ENCODE data around the gene BLOC1S1. TPM values are rescaled to one million over a fixed set of nuclear protein-coding genes. Genes with fewer than 3 reads are reported as not detected.

BLOC1S1 gene
- total RNA-seq, 2 experiments from 2014 or later = 107 to 115 TPM

DNA sequence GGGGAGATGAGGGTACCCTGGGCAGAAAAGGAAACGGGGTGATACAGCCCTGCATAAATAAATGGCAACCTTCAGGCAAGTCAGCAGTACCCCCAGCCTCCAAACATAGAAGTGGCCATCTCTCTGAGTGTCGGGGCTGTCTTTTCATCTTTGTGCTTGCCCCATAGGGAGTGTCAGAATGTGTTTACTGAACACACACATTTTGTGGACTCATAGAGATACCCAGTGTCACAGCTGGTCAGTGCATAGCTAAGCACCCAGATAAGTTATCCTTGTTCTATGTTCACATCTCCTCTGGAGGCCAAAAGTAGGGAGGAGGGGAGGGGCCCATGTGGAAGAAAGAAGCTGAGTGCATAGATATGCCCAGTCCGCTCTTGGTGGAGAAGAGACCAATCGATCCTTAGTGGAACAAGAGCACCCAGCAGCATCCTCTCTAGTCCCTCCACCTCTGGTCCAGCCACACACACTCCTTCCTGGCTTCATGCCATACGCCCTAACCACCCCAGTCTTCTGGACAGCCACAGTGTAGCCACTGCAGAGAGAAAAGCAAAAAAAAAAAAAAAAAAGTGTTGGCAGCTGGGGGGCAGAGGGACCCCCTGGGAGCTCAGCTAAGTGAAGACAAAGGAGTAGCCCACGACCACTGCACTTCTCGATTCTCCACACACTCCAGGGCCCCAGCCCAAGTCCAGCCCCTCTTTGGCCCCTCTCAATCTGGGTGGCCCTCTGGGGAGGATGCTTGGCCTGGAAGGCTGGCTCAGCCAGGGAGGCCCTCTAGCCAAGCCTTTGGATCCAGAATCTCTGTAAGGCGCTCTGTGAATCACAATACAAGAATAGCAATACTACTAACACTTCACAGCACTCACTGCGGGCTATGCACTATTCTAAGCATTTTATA lies 10.8 kb upstream of the BLOC1S1 start:
- H3K4me1 Mint-ChIP-seq = peaks cover 18% of the 10 kb centered on the region
- ChIA-PET POLR2A (no interaction called here), CTCF (interaction anchor here (0.7 to 3.0 kb wide), 9 partner anchors 11 to 690 kb away, joined by 3 to 13 read pairs (median 3); partner anchors contain the start of gene BLOC1S1)

GRCh38 chr12:55705782-55706402 lies 10.0 kb upstream of the BLOC1S1 start:
- DNase-seq = peak; percentile 57
- Mint-ChIP-seq H3K36me3 (ENCODE audit: low read depth) (no peaks in the 10 kb centered on the region), H3K27ac (no peak overlapping the region), H3K4me1 (peaks cover 18% of the 10 kb centered on the region), H3K27me3 (peaks cover 20% of the 10 kb centered on the region), H3K9me3 (ENCODE audit: low read depth) (no peaks in the 10 kb centered on the region), H3K4me3 (no peak overlapping the region)
- POLR2A ChIA-PET = interaction anchor here (0.6 kb wide), 1 partner anchor 398 kb away, joined by 3 read pairs; the partner anchor contains the start of gene PA2G4
- intact Hi-C loops (cut with DNase I, micrococcal nuclease) = no loop called here
- CTCF ChIA-PET = interaction anchor here (0.7 to 3.0 kb wide), 12 partner anchors 10 to 691 kb away, joined by 3 to 13 read pairs (median 4); partner anchors contain the start of gene BLOC1S1
- ATAC-seq = peak; percentile 47

More for the DNA sequence above, 10.8 kb upstream of the BLOC1S1 start:
- Mint-ChIP-seq H3K27ac (no peak overlapping the region), H3K4me3 (no peak overlapping the region), H3K9me3 (ENCODE audit: low read depth) (no peaks in the 10 kb centered on the region), H3K27me3 (peaks cover 20% of the 10 kb centered on the region), H3K36me3 (ENCODE audit: low read depth) (no peaks in the 10 kb centered on the region)
- intact Hi-C loops (cut with DNase I, micrococcal nuclease) = no loop called here
- DNase-seq (no peak), ATAC-seq (no peak)

DNA sequence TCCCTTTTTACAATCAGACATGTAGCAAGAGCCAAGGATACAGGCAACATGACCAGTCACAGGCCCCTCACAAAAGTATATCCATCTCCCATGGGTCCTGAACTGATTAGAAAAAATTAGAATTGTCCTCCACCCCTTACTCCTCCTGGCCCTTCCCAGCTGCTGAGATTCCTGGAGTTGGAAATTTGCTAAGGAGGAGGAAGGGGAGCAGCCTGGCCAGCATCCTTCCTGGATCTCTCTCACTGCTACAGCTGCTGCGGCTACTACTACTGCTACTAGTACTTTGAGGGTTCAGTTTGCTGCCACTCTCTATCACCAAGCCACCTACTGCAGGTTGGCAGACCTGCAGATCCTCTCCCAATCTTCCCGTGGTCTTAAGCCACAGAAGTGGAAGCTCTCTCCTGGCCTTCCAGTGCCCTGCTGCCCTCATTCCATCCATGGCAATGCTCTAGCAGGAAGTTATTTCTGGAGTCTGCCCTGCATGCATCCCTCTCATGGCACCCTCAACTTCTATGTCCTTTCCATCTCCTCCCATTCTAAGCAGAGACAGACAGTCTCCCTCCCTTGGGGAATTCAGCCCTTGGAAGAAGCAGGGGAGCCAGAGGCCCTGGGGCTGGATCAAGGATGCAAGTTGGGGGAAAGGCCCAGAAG lies 9.2 kb upstream of the BLOC1S1 start:
- Mint-ChIP-seq H3K4me1 (peaks cover 18% of the 10 kb centered on the region), H3K4me3 (peak overlapping the region; percentile 70)
- no peak for ATAC-seq

DNA sequence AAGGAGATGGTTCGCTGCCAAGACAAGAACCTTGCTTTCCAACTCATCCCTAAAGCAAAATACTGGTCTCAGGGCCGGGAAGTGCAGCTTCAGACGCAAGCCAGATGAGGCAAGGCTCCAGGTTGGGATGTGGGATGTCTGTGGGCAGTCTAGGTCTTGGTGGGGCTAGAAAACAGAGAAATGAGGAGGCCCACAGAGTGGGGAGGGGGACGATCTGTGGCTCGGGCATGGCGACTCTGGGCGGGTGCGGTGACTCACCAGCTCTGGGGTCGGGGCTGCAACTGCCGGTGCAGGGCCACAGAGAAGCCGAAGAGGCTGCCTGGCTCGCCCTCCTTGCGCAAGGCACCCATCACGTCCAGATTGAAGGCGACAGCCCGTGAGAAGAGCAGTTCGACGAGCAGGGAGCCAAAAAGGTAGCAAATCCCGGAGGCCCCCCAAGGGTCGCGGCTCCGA lies 8.6 kb upstream of the BLOC1S1 start:
- CTCF ChIA-PET = interaction anchor here (0.7 to 3.0 kb wide), 6 partner anchors 10 to 917 kb away, joined by 3 to 13 read pairs (median 4); no protein-coding TSS in a partner anchor
- no peak overlapping the region for H3K27ac Mint-ChIP-seq
- DNase-seq (peak; percentile 27), ATAC-seq (peak; percentile 27)
- intact Hi-C loops (cut with DNase I, micrococcal nuclease) = no loop called here
- no peaks in the 10 kb centered on the region for H3K36me3 Mint-ChIP-seq (ENCODE audit: low read depth)
- peaks cover 20% of the 10 kb centered on the region for H3K27me3 Mint-ChIP-seq
- peaks cover 18% of the 10 kb centered on the region for H3K4me1 Mint-ChIP-seq
- no peaks in the 10 kb centered on the region for H3K9me3 Mint-ChIP-seq (ENCODE audit: low read depth)
- peak overlapping the region; percentile 70 for H3K4me3 Mint-ChIP-seq
- POLR2A ChIA-PET = no interaction called here

More for the DNA sequence above, 9.2 kb upstream of the BLOC1S1 start:
- Mint-ChIP-seq H3K27me3 (peaks cover 20% of the 10 kb centered on the region), H3K36me3 (ENCODE audit: low read depth) (no peaks in the 10 kb centered on the region), H3K9me3 (ENCODE audit: low read depth) (no peaks in the 10 kb centered on the region), H3K27ac (no peak overlapping the region)
- POLR2A ChIA-PET = interaction anchor here (0.6 kb wide), 1 partner anchor 398 kb away, joined by 3 read pairs; the partner anchor contains the start of gene PA2G4
- CTCF ChIA-PET = interaction anchor here (0.7 to 3.0 kb wide), 9 partner anchors 10 to 918 kb away, joined by 3 to 13 read pairs (median 4); no protein-coding TSS in a partner anchor
- intact Hi-C loops (cut with DNase I, micrococcal nuclease) = no loop called here
- no peak for DNase-seq

- ChIA-PET CTCF (interaction anchor here (0.8 to 3.0 kb wide), 3 partner anchors 9 to 61 kb away, joined by 4 to 13 read pairs (median 5); no protein-coding TSS in a partner anchor), POLR2A (interaction anchor here (0.5 kb wide), 1 partner anchor 139 kb away, joined by 4 read pairs; no protein-coding TSS in a partner anchor)
- Mint-ChIP-seq H3K27ac (no peak within 1 kb of the TSS), H3K4me3 (peak within 1 kb of the TSS; percentile 70), H3K27me3 (peaks cover 20% of the 10 kb centered on the region), H3K9me3 (ENCODE audit: low read depth) (no peaks in the 10 kb centered on the region), H3K4me1 (peaks cover 18% of the 10 kb centered on the region), H3K36me3 (ENCODE audit: low read depth) (no peaks in the 10 kb centered on the region)
- intact Hi-C loops (cut with DNase I, micrococcal nuclease) = no loop called here
- DNase-seq = peak; percentile 75
- ATAC-seq = peak; percentile 86
These were observed 7.8 kb upstream of the BLOC1S1 start, which contains the start of gene ITGA7 for GRCh38 chr12:55707841-55708694. Gene ITGA7 (minus strand): TSS chr12:55707904. CDS start chr12:55707682, 222 bp downstream.

DNA sequence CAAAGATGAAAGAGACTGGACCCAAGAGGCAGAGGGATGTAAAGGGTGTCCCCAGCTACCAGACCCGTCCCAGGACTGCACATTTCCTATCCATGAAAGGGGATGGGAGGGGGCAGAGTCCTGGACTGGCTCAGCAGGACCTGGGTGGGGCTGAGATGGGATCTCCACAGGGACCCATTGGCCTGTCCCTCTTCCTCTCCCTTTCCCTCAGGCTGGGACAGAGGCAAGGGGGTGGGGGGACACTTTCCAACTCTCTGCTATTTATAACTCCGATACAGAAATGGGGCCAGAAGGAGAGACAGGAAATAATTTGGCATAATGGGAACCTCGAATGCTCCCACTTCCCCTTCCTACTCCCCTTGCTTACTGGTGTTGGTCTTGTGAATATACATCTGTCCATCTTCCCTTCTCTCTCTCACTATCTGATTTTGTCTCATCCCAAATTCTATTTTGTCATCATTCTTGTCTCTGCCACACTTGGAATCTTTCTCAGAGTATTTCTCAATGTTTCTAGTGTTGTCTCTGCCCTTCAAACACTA lies 7.1 kb upstream of the BLOC1S1 start:
- ChIA-PET CTCF (no interaction called here), POLR2A (no interaction called here)
- Mint-ChIP-seq H3K9me3 (ENCODE audit: low read depth) (no peaks in the 10 kb centered on the region), H3K27me3 (peaks cover 20% of the 10 kb centered on the region), H3K4me1 (peaks cover 18% of the 10 kb centered on the region), H3K36me3 (ENCODE audit: low read depth) (no peaks in the 10 kb centered on the region), H3K4me3 (peak overlapping the region; percentile 70), H3K27ac (no peak overlapping the region)
- intact Hi-C loops (cut with DNase I, micrococcal nuclease) = no loop called here
- DNase-seq = no peak
- no peak for ATAC-seq

- Mint-ChIP-seq H3K27ac (no peak overlapping the region), H3K36me3 (ENCODE audit: low read depth) (peaks cover 2% of the 10 kb centered on the region), H3K4me1 (peaks cover 26% of the 10 kb centered on the region), H3K4me3 (no peak overlapping the region), H3K9me3 (ENCODE audit: low read depth) (no peaks in the 10 kb centered on the region), H3K27me3 (peaks cover 18% of the 10 kb centered on the region)
- ATAC-seq (no peak), DNase-seq (no peak)
- POLR2A ChIA-PET = interaction anchor here (0.6 kb wide), 1 partner anchor 31 kb away, joined by 8 read pairs; a partner anchor contains a TSS
- CTCF ChIA-PET = interaction anchor here (0.6 to 1.2 kb wide), 5 partner anchors 10 to 56 kb away, joined by 3 to 4 read pairs (median 3); no protein-coding TSS in a partner anchor
- intact Hi-C loops (cut with DNase I, micrococcal nuclease) = loop anchor here in 1 of 2 experiments (10.0 kb wide), 1 partner anchor 727 kb away; the partner anchor contains the start of gene TESPA1
These were observed 3.9 kb upstream of the BLOC1S1 start for GRCh38 chr12:55711786-55712553.

GRCh38 chr12:55712700-55713415 lies 3.0 kb upstream of the BLOC1S1 start:
- ATAC-seq = no peak
- peaks cover 29% of the 10 kb centered on the region for H3K4me1 Mint-ChIP-seq
- ChIA-PET CTCF (interaction anchor here (0.6 to 1.2 kb wide), 3 partner anchors 11 to 55 kb away, joined by 3 to 4 read pairs (median 3); no protein-coding TSS in a partner anchor), POLR2A (no interaction called here)
- intact Hi-C loops (cut with DNase I, micrococcal nuclease) = loop anchor here in 1 of 2 experiments (10.0 kb wide), 1 partner anchor 728 kb away; the partner anchor contains the start of gene TESPA1
- peaks cover 2% of the 10 kb centered on the region for H3K36me3 Mint-ChIP-seq (ENCODE audit: low read depth)
- no peak overlapping the region for H3K27ac Mint-ChIP-seq
- DNase-seq = no peak
- H3K27me3 Mint-ChIP-seq = peaks cover 14% of the 10 kb centered on the region
- no peaks in the 10 kb centered on the region for H3K9me3 Mint-ChIP-seq (ENCODE audit: low read depth)
- no peak overlapping the region for H3K4me3 Mint-ChIP-seq

DNA sequence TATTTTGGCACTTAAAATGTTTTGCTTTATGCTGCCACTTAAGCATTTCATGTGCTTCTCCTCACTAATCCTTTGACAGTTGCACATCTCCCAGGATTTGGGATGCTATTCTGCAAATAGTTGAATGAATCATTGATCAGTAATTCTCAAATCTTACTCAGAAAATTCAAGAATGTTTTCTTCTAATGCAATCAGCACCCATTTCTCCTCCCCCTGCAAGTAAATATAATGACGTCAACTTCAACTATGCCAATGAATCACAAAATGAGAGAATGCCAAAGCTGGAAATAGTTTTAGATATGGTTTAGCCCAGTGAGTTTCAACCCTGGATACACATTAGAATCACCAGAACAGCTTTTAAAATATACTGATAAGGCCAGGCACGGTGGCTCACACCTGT lies 2.1 kb upstream of the BLOC1S1 start:
- CTCF ChIA-PET = no interaction called here
- no peak overlapping the region for H3K27ac Mint-ChIP-seq
- no peak overlapping the region for H3K4me3 Mint-ChIP-seq
- peaks cover 4% of the 10 kb centered on the region for H3K36me3 Mint-ChIP-seq (ENCODE audit: low read depth)
- POLR2A ChIA-PET = interaction anchor here (0.5 kb wide), 1 partner anchor 666 kb away, joined by 3 read pairs; no protein-coding TSS in a partner anchor
- peaks cover 31% of the 10 kb centered on the region for H3K4me1 Mint-ChIP-seq
- ATAC-seq = no peak
- no peaks in the 10 kb centered on the region for H3K9me3 Mint-ChIP-seq (ENCODE audit: low read depth)
- no peak for DNase-seq
- intact Hi-C loops (cut with DNase I, micrococcal nuclease) = loop anchor here in 1 of 2 experiments (10.0 kb wide), 1 partner anchor 729 kb away; the partner anchor contains the start of gene TESPA1
- H3K27me3 Mint-ChIP-seq = peaks cover 8% of the 10 kb centered on the region
